IMR-90 (cell line): Measurements from ENCODE around the gene CTPS1. TPM values are rescaled to one million over a fixed set of nuclear protein-coding genes. Genes with fewer than 3 reads are reported as not detected.

ENCODE experiments used
- ATAC-seq: fragments of 200-7000 bp; cut with Tn5 transposase; 2 replicates; pipeline ENCODE4 v1.9.1; 2020; ENCODE audit warnings: low read depth, mild to moderate bottlenecking, moderate library complexity
- BruUV-seq: library from RNA; stranded (reverse); fragments of 400-500 nt; replicated peaks from 2 replicates; lab custom pipeline; 2021; lab: Mats Ljungman, UMichigan
- CTCF ChIA-PET: fragments of 300-600 bp; formaldehyde crosslinking; extraction: SDS; loops from one replicate; lab custom pipeline; 2021; ENCODE audit warnings: antibody characterized with exemption; lab: Yijun Ruan, JAX
- POLR2A ChIA-PET: fragments of 300-600 bp; sonication (Branson Sonifier 250); formaldehyde crosslinking; loops from one replicate; lab custom pipeline; 2022; ENCODE audit warnings: antibody characterized with exemption; ENCODE audit not compliant: unreplicated experiment; lab: Charles Lee
- DNase-seq: peaks from one replicate; pipeline ENCODE4 v3.0.0; 2013
- H2AFZ ChIP-seq: replicated peaks from 2 replicates; pipeline ENCODE3; 2013; ENCODE audit warnings: low read length, mild to moderate bottlenecking; ENCODE audit not compliant: poor library complexity
- H2AK5ac ChIP-seq: 2 replicates; pipeline ENCODE4 v1.6.1; 2013; ENCODE audit warnings: low read depth, low read length, inconsistent platforms
- H2AK9ac ChIP-seq: replicated peaks from 2 replicates; pipeline ENCODE3; 2013; ENCODE audit warnings: mild to moderate bottlenecking, low read depth, low read length, moderate library complexity; ENCODE audit not compliant: poor library complexity
- H2BK120ac ChIP-seq: 2 replicates; pipeline ENCODE4 v1.6.1; 2013; ENCODE audit warnings: low read depth, low read length, inconsistent platforms
- H2BK15ac ChIP-seq: 3 replicates; pipeline ENCODE4 v1.6.1; 2013; ENCODE audit warnings: low read depth, low read length, inconsistent platforms
- H2BK20ac ChIP-seq: 2 replicates; pipeline ENCODE4 v1.6.1; 2013; ENCODE audit warnings: low read depth, mild to moderate bottlenecking, inconsistent platforms, low read length, moderate library complexity
- H2BK5ac ChIP-seq: 2 replicates; pipeline ENCODE4 v1.6.1; 2013; ENCODE audit warnings: mild to moderate bottlenecking, low read depth, low read length, inconsistent platforms; ENCODE audit not compliant: poor library complexity, severe bottlenecking
- H3K14ac ChIP-seq: replicated peaks from 2 replicates; pipeline ENCODE4 v1.6.1; 2013; ENCODE audit warnings: low read depth, low read length, inconsistent platforms
- H3K18ac ChIP-seq: 2 replicates; pipeline ENCODE4 v1.6.1; 2013; ENCODE audit warnings: low read depth, low read length, control low read depth
- H3K23ac ChIP-seq: 2 replicates; pipeline ENCODE4 v1.6.1; 2013; ENCODE audit warnings: low read depth, low read length, inconsistent platforms
- H3K27ac ChIP-seq: 2 replicates; pipeline ENCODE4 v1.5.1; 2013; ENCODE audit warnings: mild to moderate bottlenecking, control low read depth, low read length; ENCODE audit not compliant: insufficient read depth
- H3K27me3 ChIP-seq: 2 replicates; pipeline ENCODE4 v1.6.1; 2013; ENCODE audit warnings: low read length; ENCODE audit not compliant: control insufficient read depth, insufficient read depth
- H3K36me3 ChIP-seq: 2 replicates; pipeline ENCODE4 v1.6.1; 2013; ENCODE audit warnings: low read length, mixed read lengths; ENCODE audit not compliant: control insufficient read depth, insufficient read depth
- H3K4ac ChIP-seq: 2 replicates; pipeline ENCODE4 v1.6.1; 2013; ENCODE audit warnings: low read depth, low read length, inconsistent platforms
- H3K4me1 ChIP-seq: 2 replicates; pipeline ENCODE4 v1.6.1; 2013; ENCODE audit warnings: low read length, mixed read lengths; ENCODE audit not compliant: control insufficient read depth, insufficient read depth
- H3K4me2 ChIP-seq: 2 replicates; pipeline ENCODE4 v1.6.1; 2013; ENCODE audit warnings: low read depth, mild to moderate bottlenecking, control low read depth, low read length, moderate library complexity
- H3K4me3 ChIP-seq: 2 replicates; pipeline ENCODE4 v1.5.1; 2013; ENCODE audit warnings: low read depth, mild to moderate bottlenecking, control low read depth, low read length, moderate library complexity; ENCODE audit not compliant: insufficient read depth
- H3K56ac ChIP-seq: 2 replicates; pipeline ENCODE4 v1.6.1; 2013; ENCODE audit warnings: low read length, inconsistent platforms; ENCODE audit not compliant: insufficient read depth; ENCODE audit errors: extremely low read depth
- H3K79me1 ChIP-seq, 2 experiments: 2 replicates each; pipeline ENCODE4 v1.6.1; 2013; ENCODE audit warnings: low read length in 2 of 2, inconsistent platforms in 1 of 2, low read depth in 1 of 2
- H3K9ac ChIP-seq: 2 replicates; pipeline ENCODE4 v1.6.1; 2013; ENCODE audit warnings: low read depth, low read length, control low read depth
- H3K9me1 ChIP-seq: 2 replicates; pipeline ENCODE4 v1.6.1; 2013; ENCODE audit warnings: low read length, inconsistent platforms; ENCODE audit not compliant: insufficient read depth
- H3K9me3 ChIP-seq: 2 replicates; pipeline ENCODE4 v1.6.1; 2013; ENCODE audit warnings: low read length; ENCODE audit not compliant: control insufficient read depth, insufficient read depth
- H4K20me1 ChIP-seq: 2 replicates; pipeline ENCODE4 v1.6.1; 2013; ENCODE audit warnings: low read length, inconsistent platforms; ENCODE audit not compliant: insufficient read depth
- H4K5ac ChIP-seq: 2 replicates; pipeline ENCODE4 v1.6.1; 2013; ENCODE audit warnings: mild to moderate bottlenecking, low read depth, low read length, control low read depth
- H4K8ac ChIP-seq, 2 experiments: 2 replicates each; pipeline ENCODE4 v1.6.1; 2013; ENCODE audit warnings: low read depth in 2 of 2, low read length in 2 of 2, control low read depth in 1 of 2, inconsistent platforms in 1 of 2
- H4K91ac ChIP-seq: 2 replicates; pipeline ENCODE4 v1.6.1; 2013; ENCODE audit warnings: low read depth, low read length, inconsistent platforms; ENCODE audit not compliant: insufficient read depth
- CHD1 ChIP-seq: IDR thresholded peaks from 2 replicates; pipeline ENCODE4 v1.6.1; 2012; ENCODE audit warnings: low read depth, low read length, improper control_type of control experiment
- WGBS, 2 experiments: methylation state at CpG; one replicate each; pipeline versions ENCODE4 v1.1.5 to v1.1.7; 2013; ENCODE audit warnings: missing lambda C conversion rate in 2 of 2; ENCODE audit not compliant: insufficient read length in 1 of 2; ENCODE audit errors: extremely low coverage in 2 of 2; 5-methylcytosine and 5-hydroxymethylcytosine counted together
- dilution Hi-C: fragments of 300-500 bp; cut with HindIII; formaldehyde crosslinking; loops from one replicate; pipeline ENCODE4 v1.14.3; 2018; ENCODE audit warnings: low sequenced_read_pairs; ENCODE audit not compliant: unreplicated experiment
- in situ Hi-C: fragments of 300-500 bp; cut with MboI; formaldehyde crosslinking; loops from 3 replicates; pipeline ENCODE4 v1.14.3; 2019; ENCODE audit warnings: low sequenced_read_pairs, inconsistent platforms, mixed read lengths
- intact Hi-C: fragments of 100-400 bp; cut with micrococcal nuclease; formaldehyde crosslinking; loops from 2 replicates; pipeline ENCODE4 v1.10.0; 2022
- polyA plus RNA-seq, 3 experiments: library from polyadenylated mRNA; depleted of rRNA; stranded (reverse); fragments of >200 nt; gene quantifications; 2 replicates each; pipeline ENCODE4 v1.2.3, GENCODE V29; 2012; ENCODE audit warnings: low replicate concordance in 1 of 3
- total RNA-seq: library from RNA; depleted of rRNA; stranded (reverse); fragments of >200 nt; gene quantifications from 2 replicates; pipeline ENCODE4 v1.2.3, GENCODE V29; 2012

Gene CTPS1
- total and polyA plus RNA-seq, 2 of the 4 experiments (the other 2 are of a cell fraction) = 40.4 to 41.0 TPM

DNA sequence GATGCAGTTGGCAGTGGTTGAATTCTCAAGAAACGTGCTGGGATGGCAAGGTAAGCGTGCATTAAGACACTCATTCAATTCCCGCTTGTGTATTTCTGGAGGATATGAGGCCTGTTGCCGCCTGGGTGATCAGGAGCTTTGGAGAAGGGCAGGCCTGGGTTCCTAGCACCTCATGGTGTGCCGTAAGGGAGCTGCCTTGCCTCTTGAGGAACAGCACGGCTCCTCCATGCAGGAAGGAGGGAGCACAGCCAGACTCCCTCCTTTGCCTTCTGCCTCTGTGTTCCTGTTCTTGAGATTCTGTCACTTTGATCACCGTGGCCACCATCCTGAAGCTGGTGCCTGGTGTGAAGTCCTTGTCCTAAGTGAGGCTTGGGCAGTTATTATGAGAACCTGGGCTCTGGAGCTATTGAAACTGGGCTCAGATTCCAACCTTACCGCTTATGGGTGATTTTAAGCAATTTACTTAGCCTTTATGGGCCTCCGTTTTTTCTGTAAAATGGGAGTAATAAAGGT is 23.7 kb downstream of the CTPS1 start:
- Histone ChIP-seq H3K9me1 (peaks cover 16% of the 10 kb centered on the region), H3K56ac (no peak overlapping the region), H2AK5ac (peak overlapping the region; percentile 80), H3K27me3 (no peaks in the 10 kb centered on the region), H4K91ac (peak overlapping the region; percentile 43), H3K4me2 (no peak overlapping the region), H3K27ac (peak overlapping the region; percentile 22; the same call in 1 of the 2 replicates), H3K4me3 (no peak overlapping the region), H2BK120ac (peak overlapping the region; percentile 37), H3K18ac (peak overlapping the region; percentile 29; the same call in 1 of the 2 replicates), H3K36me3 (peaks cover 43% of the 10 kb centered on the region), H4K8ac (peak overlapping the region in 1 of 2 experiments; percentile 51; a peak in 2 of 4 replicates), H3K23ac (0 out of 2 replicates have a peak overlapping the region, but pooled peaks have one; percentile 41), H2BK20ac (peak overlapping the region; percentile 47), H3K4ac (peak overlapping the region; percentile 39), H4K5ac (peak overlapping the region; percentile 24; the same call in 1 of the 2 replicates), H3K9ac (no peak overlapping the region), H3K4me1 (peaks cover 14% of the 10 kb centered on the region), H4K20me1 (peaks cover 21% of the 10 kb centered on the region), H2BK15ac (peak overlapping the region; percentile 18; the same call in 2 of the 3 replicates), H3K14ac (peak overlapping the region; percentile 51), H2BK5ac (peak overlapping the region; percentile 71), H3K9me3 (no peaks in the 10 kb centered on the region), H2AK9ac (peak overlapping the region; percentile 58), H3K79me1 (peaks cover 26 to 80% of the 10 kb centered on the region in 2 experiments), H2AFZ (peak overlapping the region; percentile 58)
- DNase-seq (no peak), ATAC-seq (peak; percentile 3; the same call in 1 of the 2 replicates)
- in situ Hi-C loops (no loop called here), intact Hi-C loops (loop anchor here (1.0 kb wide), 1 partner anchor 155 kb away; no protein-coding TSS in a partner anchor), dilution Hi-C loops (no loop called here)
- ChIA-PET POLR2A (no interaction called here), CTCF (interaction anchor here (0.6 to 2.0 kb wide), 11 partner anchors 8 to 230 kb away, joined by 3 to 9 read pairs (median 5); partner anchors contain the start of gene CTPS1)
- no peak for TF ChIP-seq CHD1
- 83% methylated on average over 4 of the region's 9 CpGs; no CpG with 5 or more reads in 1 of the 2 experiments for WGBS, 2 experiments
- no TSS peak for BruUV-seq
